Nephron (organoid): ENCODE results near the gene SLC15A3.
"Not testable (repeated sequence)": the region's sequence is repeated elsewhere in the genome, so short reads cannot be mapped to it uniquely, and the experiment has no call there.

Experiments
- H3K27ac Mint-ChIP-seq, 3 experiments: 2 replicates each; pipeline ENCODE4 v1.8.0; 2020; ENCODE audit warnings: mixed read lengths in 3 of 3, mild to moderate bottlenecking in 2 of 3, moderate library complexity in 1 of 3
- H3K27me3 Mint-ChIP-seq: 2 replicates; pipeline ENCODE4 v1.8.0; 2021; ENCODE audit warnings: low read depth, mild to moderate bottlenecking, moderate library complexity, mixed read lengths
- H3K36me3 Mint-ChIP-seq: 2 replicates; pipeline ENCODE4 v1.8.0; 2020; ENCODE audit warnings: low read depth, mixed read lengths
- H3K4me1 Mint-ChIP-seq: 2 replicates; pipeline ENCODE4 v1.8.0; 2020; ENCODE audit warnings: mixed read lengths
- H3K4me3 Mint-ChIP-seq, 3 experiments: 2 replicates each; pipeline ENCODE4 v1.8.0; 2020; ENCODE audit warnings: mild to moderate bottlenecking in 3 of 3, mixed read lengths in 3 of 3, moderate library complexity in 2 of 3
- H3K9me3 Mint-ChIP-seq: 2 replicates; pipeline ENCODE4 v1.8.0; 2020; ENCODE audit warnings: mixed read lengths
- TF ChIP-seq, protein P1 (sequence below), 3 experiments: fragments of 200-600 bp; sonication (generic); IDR thresholded peaks; one replicate each; pipeline ENCODE4 v1.5.0; 2021; ENCODE audit warnings: antibody characterized with exemption in 3 of 3; ENCODE audit not compliant: unreplicated experiment in 3 of 3

The SLC15A3 gene

DNA sequence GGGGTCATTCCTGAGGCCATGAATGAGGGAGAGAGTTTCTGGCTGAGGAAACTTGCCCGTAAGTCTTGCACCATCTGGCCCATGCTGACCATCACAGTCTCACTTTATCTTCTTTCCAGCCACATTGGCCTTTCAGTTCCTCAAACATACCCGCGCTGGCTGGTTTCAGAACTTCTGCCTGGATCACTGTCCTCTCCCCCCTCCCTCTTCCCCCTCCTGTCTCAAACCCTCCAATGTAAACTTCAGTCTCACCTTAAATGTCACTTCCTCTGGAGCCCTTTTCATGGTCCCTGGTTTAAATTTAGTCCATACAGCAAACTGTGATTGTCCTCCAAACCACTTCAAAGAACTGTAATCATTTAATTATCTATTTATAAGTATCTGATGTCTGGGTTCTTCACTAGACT, 41.7 kb downstream of the SLC15A3 start:
- Mint-ChIP-seq H3K27ac (peak overlapping the region in 1 of 3 experiments; percentile 59), H3K36me3 (no peaks in the 10 kb centered on the region), H3K9me3 (no peaks in the 10 kb centered on the region), H3K4me3 (no peak overlapping the region), H3K27me3 (peaks cover 5% of the 10 kb centered on the region), H3K4me1 (peaks cover 45% of the 10 kb centered on the region)
- TF ChIP-seq, protein P1, sequence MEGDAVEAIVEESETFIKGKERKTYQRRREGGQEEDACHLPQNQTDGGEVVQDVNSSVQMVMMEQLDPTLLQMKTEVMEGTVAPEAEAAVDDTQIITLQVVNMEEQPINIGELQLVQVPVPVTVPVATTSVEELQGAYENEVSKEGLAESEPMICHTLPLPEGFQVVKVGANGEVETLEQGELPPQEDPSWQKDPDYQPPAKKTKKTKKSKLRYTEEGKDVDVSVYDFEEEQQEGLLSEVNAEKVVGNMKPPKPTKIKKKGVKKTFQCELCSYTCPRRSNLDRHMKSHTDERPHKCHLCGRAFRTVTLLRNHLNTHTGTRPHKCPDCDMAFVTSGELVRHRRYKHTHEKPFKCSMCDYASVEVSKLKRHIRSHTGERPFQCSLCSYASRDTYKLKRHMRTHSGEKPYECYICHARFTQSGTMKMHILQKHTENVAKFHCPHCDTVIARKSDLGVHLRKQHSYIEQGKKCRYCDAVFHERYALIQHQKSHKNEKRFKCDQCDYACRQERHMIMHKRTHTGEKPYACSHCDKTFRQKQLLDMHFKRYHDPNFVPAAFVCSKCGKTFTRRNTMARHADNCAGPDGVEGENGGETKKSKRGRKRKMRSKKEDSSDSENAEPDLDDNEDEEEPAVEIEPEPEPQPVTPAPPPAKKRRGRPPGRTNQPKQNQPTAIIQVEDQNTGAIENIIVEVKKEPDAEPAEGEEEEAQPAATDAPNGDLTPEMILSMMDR (IDR thresholded peaks at IDR 0.05; ENCODE audit: unreplicated experiment in 3 of 3) = no peak

DNA sequence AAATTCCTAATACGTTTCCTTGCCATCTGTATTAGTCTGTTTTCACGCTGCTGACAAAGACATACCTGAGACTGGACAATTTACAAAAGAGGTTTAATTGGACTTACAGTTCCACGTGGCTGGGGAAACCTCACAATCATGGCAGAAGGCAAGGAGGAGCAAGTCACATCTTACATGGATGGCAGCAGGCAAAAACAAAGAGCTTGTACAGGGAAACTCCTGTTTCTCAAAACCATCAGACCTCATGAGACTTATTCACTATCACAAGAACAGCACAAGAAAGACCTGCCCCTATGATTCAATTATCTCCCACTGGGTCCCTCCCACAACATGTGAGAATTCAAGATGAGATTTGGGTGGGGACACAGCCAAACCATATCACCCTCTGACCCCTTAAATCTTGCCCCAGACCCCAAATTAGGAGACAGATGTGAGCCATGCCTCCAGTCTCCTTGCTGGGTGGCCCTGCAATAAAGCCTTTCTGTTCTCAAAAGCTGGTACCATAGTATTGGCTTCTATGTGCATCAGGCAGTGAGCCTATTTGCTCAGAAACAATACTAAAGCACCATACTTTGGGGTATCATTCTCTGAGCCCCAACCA, 42.2 kb downstream of the SLC15A3 start:
- H3K27me3 Mint-ChIP-seq, H3K9me3 Mint-ChIP-seq, H3K4me3 Mint-ChIP-seq, H3K36me3 Mint-ChIP-seq: not testable (repeated sequence)
- peak overlapping the region in 1 of 3 experiments; percentile 13 for H3K27ac Mint-ChIP-seq
- H3K4me1 Mint-ChIP-seq = peaks cover 45% of the 10 kb centered on the region

DNA sequence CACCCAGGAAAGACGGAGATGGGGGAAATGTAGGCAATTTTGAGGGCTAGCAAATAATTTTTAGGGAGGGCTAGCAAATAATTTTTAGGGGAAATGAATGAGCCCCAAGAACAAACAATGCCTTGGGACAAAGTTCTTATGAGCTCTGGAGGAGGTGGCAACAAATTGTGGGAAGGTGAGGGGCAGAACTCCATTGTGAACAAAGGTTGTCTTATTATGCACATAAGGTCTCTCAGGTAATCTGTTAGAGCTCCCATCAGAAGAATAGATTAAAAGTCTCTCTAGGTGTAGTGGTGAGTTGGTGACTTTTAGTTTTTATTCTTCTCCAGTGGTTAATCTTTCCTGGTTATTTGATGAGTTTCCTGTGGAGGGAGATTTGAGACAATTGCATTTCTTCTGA, 43.2 kb downstream of the SLC15A3 start:
- H3K9me3 Mint-ChIP-seq = no peaks in the 10 kb centered on the region
- H3K4me1 Mint-ChIP-seq = peaks cover 50% of the 10 kb centered on the region
- peak overlapping the region in 1 of 3 experiments; percentile 44 for H3K27ac Mint-ChIP-seq
- H3K36me3 Mint-ChIP-seq = peaks cover under 1% of the 10 kb centered on the region
- TF ChIP-seq, protein P1 (IDR thresholded peaks at IDR 0.05; ENCODE audit: unreplicated experiment in 3 of 3) = no peak
- peak overlapping the region in 1 of 3 experiments; percentile 7 for H3K4me3 Mint-ChIP-seq
- peaks cover 5% of the 10 kb centered on the region for H3K27me3 Mint-ChIP-seq

DNA sequence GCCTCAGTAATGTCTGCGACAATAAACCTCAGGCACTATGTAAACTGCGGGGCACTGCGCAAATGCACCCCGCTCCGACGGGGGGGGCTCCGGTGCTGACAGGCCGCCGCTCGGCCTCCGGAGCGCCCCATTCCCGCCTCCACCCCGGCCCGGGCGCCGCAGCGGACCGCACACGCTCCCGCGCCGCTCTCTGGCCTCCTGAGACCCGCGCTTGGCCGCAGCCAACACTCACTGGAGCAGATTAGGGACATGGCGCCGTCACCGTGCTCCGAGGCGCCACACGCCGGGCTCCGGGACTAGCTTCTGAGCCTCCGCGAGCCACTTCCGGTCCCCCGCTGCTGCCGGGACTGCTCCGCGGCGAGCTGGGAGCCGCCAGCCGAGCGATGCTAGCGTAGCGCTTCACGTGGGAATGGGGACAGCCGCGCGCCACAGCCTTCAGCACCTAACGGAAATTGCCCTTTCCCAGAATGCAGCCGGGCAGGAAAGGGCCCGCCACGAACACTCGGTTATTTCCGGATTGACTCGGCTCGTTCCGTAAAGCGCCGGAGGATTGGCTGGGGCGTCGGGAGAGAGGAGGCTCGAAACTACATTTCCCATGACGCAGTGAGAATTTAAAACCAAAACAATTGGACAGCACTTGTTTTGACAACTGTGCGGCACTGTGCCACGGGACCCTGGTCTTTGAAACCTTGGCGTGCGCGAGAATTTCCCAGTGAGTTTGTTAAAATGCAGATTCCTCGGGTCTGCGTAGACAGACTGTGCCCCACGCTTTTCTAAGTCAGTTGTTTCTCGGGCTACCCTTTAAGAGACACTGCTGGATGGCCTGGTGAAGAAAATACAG, 45.6 kb downstream of the SLC15A3 start, which contains the start of gene PRPF19:
PRPF19 (minus strand) TSS at position 454 of the 841 bp plus-strand sequence; CDS start at position 251, 203 bp downstream.
- H3K4me1 Mint-ChIP-seq = peaks cover 32% of the 10 kb centered on the region
- H3K36me3 Mint-ChIP-seq = peaks cover 16% of the 10 kb centered on the region
- H3K4me3 Mint-ChIP-seq = peak within 1 kb of the TSS; percentile 86 to 94 (median 90)
- H3K9me3 Mint-ChIP-seq = no peaks in the 10 kb centered on the region
- H3K27me3 Mint-ChIP-seq = peaks cover 5% of the 10 kb centered on the region
- TF ChIP-seq, protein P1 (IDR thresholded peaks at IDR 0.05; ENCODE audit: unreplicated experiment in 3 of 3) = no peak
- peak within 1 kb of the TSS; percentile 82 to 95 (median 92) for H3K27ac Mint-ChIP-seq

DNA sequence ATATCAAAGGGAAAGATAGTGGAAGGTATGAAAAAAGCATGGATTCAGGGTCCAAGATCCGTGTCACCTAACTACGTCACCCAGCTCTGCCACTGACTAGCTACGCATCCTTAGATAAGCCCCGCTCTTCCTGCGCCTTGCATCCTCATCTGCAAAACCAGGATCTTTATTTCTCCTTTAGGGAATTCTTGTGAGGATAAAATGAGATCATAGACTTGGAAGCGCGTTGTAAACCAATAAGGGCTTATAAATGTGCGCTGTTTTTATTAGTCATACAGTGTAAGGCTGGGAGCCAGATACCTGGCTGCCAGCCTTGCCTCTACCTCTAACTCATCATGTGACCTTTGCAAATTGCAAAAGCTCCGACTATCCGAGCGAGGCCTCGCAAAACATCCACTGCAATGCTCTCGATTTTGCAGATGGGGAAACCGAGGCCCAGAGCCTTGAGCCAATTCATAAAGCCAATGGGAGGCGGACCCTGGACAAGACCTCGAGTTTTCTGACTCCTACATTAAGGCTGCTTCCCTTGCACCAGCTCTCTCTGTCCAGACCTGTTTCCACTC, 46.3 kb downstream of the SLC15A3 start:
- TF ChIP-seq, protein P1 (IDR thresholded peaks at IDR 0.05; ENCODE audit: unreplicated experiment in 3 of 3) = no peak
- peaks cover 5% of the 10 kb centered on the region for H3K27me3 Mint-ChIP-seq
- H3K36me3 Mint-ChIP-seq = peaks cover 23% of the 10 kb centered on the region
- H3K27ac Mint-ChIP-seq = peak overlapping the region; percentile 39 to 95 (median 61)
- H3K9me3 Mint-ChIP-seq = no peaks in the 10 kb centered on the region
- H3K4me1 Mint-ChIP-seq = peaks cover 32% of the 10 kb centered on the region
- H3K4me3 Mint-ChIP-seq = peak overlapping the region; percentile 86 to 94 (median 90)

DNA sequence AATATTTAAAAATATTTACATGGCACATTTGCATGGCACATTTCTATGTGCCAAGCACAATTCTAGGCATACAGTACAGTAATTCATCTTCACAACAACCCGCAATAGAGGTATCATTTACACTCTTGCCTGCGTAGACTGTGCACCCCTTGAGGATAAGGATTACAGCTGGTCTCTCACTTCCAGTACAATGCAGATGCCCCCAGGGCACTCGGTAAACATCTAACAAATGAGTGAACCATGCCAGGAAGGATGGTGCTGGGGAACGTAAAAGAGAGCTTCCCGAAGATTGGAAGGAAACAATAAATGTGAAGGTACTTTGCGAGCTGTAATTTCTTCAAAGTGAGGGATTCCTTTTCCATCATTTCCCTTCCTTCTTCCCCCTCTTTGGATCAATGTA, 46.9 kb downstream of the SLC15A3 start:
- TF ChIP-seq, protein P1 (IDR thresholded peaks at IDR 0.05; ENCODE audit: unreplicated experiment in 3 of 3) = no peak
- Mint-ChIP-seq H3K27ac (peak overlapping the region; percentile 39 to 95 (median 61)), H3K4me3 (peak overlapping the region; percentile 86 to 94 (median 90)), H3K27me3 (peaks cover 5% of the 10 kb centered on the region), H3K36me3 (peaks cover 29% of the 10 kb centered on the region), H3K4me1 (peaks cover 32% of the 10 kb centered on the region), H3K9me3 (no peaks in the 10 kb centered on the region)
